ENCODE measurements around the gene NECTIN4. TPM values are rescaled to one million over a fixed set of nuclear protein-coding genes. Genes with fewer than 3 reads are reported as not detected.

NECTIN4 gene
- total RNA-seq, 4 donors from 2014 or later: 126 to 188 (median 164) TPM

GRCh38 chr1:161074676-161075368 lies 14.5 kb downstream of the NECTIN4 start:
- peak overlapping the region; percentile 74 for H3K27ac ChIP-seq
- H3K4me3 ChIP-seq: no peak overlapping the region
- peak in 1 of 2 donors; percentile 82 for DNase-seq (ENCODE audit: low spot score in 2 of 2)
- peaks cover 50% of the 10 kb centered on the region for H3K4me1 ChIP-seq
- no peaks in the 10 kb centered on the region for H3K9me3 ChIP-seq
- peak in 2 of 3 donors; percentile 70 to 81 for TF ChIP-seq POLR2AphosphoS5 (IDR thresholded peaks at IDR 0.05)
- no peak for TF ChIP-seq CTCF (IDR thresholded peaks at IDR 0.05)
- no peak for TF ChIP-seq POLR2A (IDR thresholded peaks at IDR 0.05)
- no peak for TF ChIP-seq EP300 (IDR thresholded peaks at IDR 0.05)
- WGBS: 43% methylated on average over 12 of the region's 12 CpGs
- H3K36me3 ChIP-seq: peaks cover under 1% of the 10 kb centered on the region
- H3K27me3 ChIP-seq: no peaks in the 10 kb centered on the region

- peaks cover 46% of the 10 kb centered on the region for H3K4me1 ChIP-seq
- no peaks in the 10 kb centered on the region for H3K27me3 ChIP-seq
- WGBS: 45% methylated on average over 5 of the region's 7 CpGs
Measured at GRCh38 chr1:161073474-161074121, 15.8 kb downstream of the NECTIN4 start.

GRCh38 chr1:161072751-161073449 lies 16.5 kb downstream of the NECTIN4 start:
- Histone ChIP-seq H3K27me3 (no peaks in the 10 kb centered on the region), H3K36me3 (peaks cover 3% of the 10 kb centered on the region), H3K9me3 (no peaks in the 10 kb centered on the region), H3K4me3 (no peak overlapping the region), H3K27ac (no peak overlapping the region), H3K4me1 (peaks cover 50% of the 10 kb centered on the region)
- no peak for TF ChIP-seq POLR2AphosphoS5 (IDR thresholded peaks at IDR 0.05)
- TF ChIP-seq POLR2A (IDR thresholded peaks at IDR 0.05): no peak
- no peak for TF ChIP-seq CTCF (IDR thresholded peaks at IDR 0.05)
- no peak for TF ChIP-seq EP300 (IDR thresholded peaks at IDR 0.05)
- DNase-seq (ENCODE audit: low spot score in 2 of 2): no peak
- 92% methylated on average over 19 of the region's 19 CpGs for WGBS

More at GRCh38 chr1:161073474-161074121, 15.8 kb downstream of the NECTIN4 start:
- peak overlapping the region; percentile 74 for H3K27ac ChIP-seq
- no peaks in the 10 kb centered on the region for H3K9me3 ChIP-seq
- TF ChIP-seq EP300 (IDR thresholded peaks at IDR 0.05): no peak
- peak in 1 of 2 donors; percentile 12 for TF ChIP-seq CTCF (IDR thresholded peaks at IDR 0.05)
- TF ChIP-seq POLR2AphosphoS5 (IDR thresholded peaks at IDR 0.05): peak in 2 of 3 donors; percentile 15 to 25
- TF ChIP-seq POLR2A (IDR thresholded peaks at IDR 0.05): no peak
- peak in 1 of 2 donors; percentile 85 for DNase-seq (ENCODE audit: low spot score in 2 of 2)
- H3K36me3 ChIP-seq: peaks cover 3% of the 10 kb centered on the region
- no peak overlapping the region for H3K4me3 ChIP-seq

GRCh38 chr1:161071886-161072371 lies 17.4 kb downstream of the NECTIN4 start:
- DNase-seq (ENCODE audit: low spot score in 2 of 2): no peak

More at GRCh38 chr1:161071886-161072371, 17.4 kb downstream of the NECTIN4 start:
- peaks cover 50% of the 10 kb centered on the region for H3K4me1 ChIP-seq
- H3K4me3 ChIP-seq: no peak overlapping the region
- H3K36me3 ChIP-seq: peaks cover 3% of the 10 kb centered on the region
- TF ChIP-seq EP300 (IDR thresholded peaks at IDR 0.05) (no peak), CTCF (IDR thresholded peaks at IDR 0.05) (peak; percentile 55 to 66), POLR2AphosphoS5 (IDR thresholded peaks at IDR 0.05) (no peak), POLR2A (IDR thresholded peaks at IDR 0.05) (no peak)
- no peaks in the 10 kb centered on the region for H3K9me3 ChIP-seq
- H3K27ac ChIP-seq: no peak overlapping the region
- H3K27me3 ChIP-seq: no peaks in the 10 kb centered on the region
- 74% methylated on average over 9 of the region's 9 CpGs for WGBS
